Measurements from ENCODE around the gene ZNF688.

- TF ChIP-seq TAF1 (conservative IDR thresholded peaks at IDR 0.05) (no peak), YY1 (IDR thresholded peaks at IDR 0.05) (no peak), HNF4G (IDR thresholded peaks at IDR 0.05) (no peak), RAD21 (IDR thresholded peaks at IDR 0.05) (no peak), EGR1 (IDR thresholded peaks at IDR 0.05; ENCODE audit: low read depth in 2 of 2) (no peak), FOXA1 (IDR thresholded peaks at IDR 0.05) (no peak), GABPA (IDR thresholded peaks at IDR 0.05 in 1 of 2, conservative IDR thresholded peaks at IDR 0.05 in 1 of 2) (no peak), JUND (IDR thresholded peaks at IDR 0.05) (no peak)
- TF ChIP-seq, protein P1, sequence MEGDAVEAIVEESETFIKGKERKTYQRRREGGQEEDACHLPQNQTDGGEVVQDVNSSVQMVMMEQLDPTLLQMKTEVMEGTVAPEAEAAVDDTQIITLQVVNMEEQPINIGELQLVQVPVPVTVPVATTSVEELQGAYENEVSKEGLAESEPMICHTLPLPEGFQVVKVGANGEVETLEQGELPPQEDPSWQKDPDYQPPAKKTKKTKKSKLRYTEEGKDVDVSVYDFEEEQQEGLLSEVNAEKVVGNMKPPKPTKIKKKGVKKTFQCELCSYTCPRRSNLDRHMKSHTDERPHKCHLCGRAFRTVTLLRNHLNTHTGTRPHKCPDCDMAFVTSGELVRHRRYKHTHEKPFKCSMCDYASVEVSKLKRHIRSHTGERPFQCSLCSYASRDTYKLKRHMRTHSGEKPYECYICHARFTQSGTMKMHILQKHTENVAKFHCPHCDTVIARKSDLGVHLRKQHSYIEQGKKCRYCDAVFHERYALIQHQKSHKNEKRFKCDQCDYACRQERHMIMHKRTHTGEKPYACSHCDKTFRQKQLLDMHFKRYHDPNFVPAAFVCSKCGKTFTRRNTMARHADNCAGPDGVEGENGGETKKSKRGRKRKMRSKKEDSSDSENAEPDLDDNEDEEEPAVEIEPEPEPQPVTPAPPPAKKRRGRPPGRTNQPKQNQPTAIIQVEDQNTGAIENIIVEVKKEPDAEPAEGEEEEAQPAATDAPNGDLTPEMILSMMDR (IDR thresholded peaks at IDR 0.05; ENCODE audit: low read depth, low read length, missing input control), result no peak
- TF ChIP-seq, protein P2, sequence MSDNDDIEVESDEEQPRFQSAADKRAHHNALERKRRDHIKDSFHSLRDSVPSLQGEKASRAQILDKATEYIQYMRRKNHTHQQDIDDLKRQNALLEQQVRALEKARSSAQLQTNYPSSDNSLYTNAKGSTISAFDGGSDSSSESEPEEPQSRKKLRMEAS (IDR thresholded peaks at IDR 0.05), result no peak
Observed at GRCh38 chr16:30555315-30556124, 16.0 kb downstream of the ZNF688 start.

Measured in liver (tissue), 3 donors.